Stimulated activated naive B cell treated with anti-CD40 and anti-IgM and Interleukin-4, amounts not matched to agents 10 μg/mL and 1 μg/mL and 100 μg/mL, for 72 hours (primary cell): ENCODE results near the gene FMNL3.
A peak's percentile ranks its signal among the peaks of the same experiment; 100 is the strongest.

Experiments
- ATAC-seq, 2 donors: fragments of 150-1000 bp; cut with Tn5 transposase; replicated peaks; 2 replicates each; pipeline ENCODE4 v1.10.0; 2021; ENCODE audit warnings: moderate library complexity in 1 of 2
- DNase-seq: peaks from one replicate; pipeline ENCODE4 v3.0.0; 2021
- H3K27ac Mint-ChIP-seq: one replicate; pipeline ENCODE4 v1.8.0; 2022; ENCODE audit warnings: mild to moderate bottlenecking, mixed read lengths
- H3K27me3 Mint-ChIP-seq, 2 donors: one replicate each; pipeline ENCODE4 v1.8.0; 2022; ENCODE audit warnings: mixed read lengths in 2 of 2
- H3K36me3 Mint-ChIP-seq, 2 donors: one replicate each; pipeline ENCODE4 v1.8.0; 2022; ENCODE audit warnings: mixed read lengths in 2 of 2, mild to moderate bottlenecking in 1 of 2
- H3K4me1 Mint-ChIP-seq, 2 donors: one replicate each; pipeline ENCODE4 v1.8.0; 2022; ENCODE audit warnings: mixed read lengths in 2 of 2, mild to moderate bottlenecking in 1 of 2
- H3K4me3 Mint-ChIP-seq, 2 donors: one replicate each; pipeline ENCODE4 v1.8.0; 2022; ENCODE audit warnings: mild to moderate bottlenecking in 2 of 2, mixed read lengths in 2 of 2, moderate library complexity in 1 of 2
- H3K9me3 Mint-ChIP-seq, 2 donors: one replicate each; pipeline ENCODE4 v1.8.0; 2022; ENCODE audit warnings: mixed read lengths in 2 of 2, mild to moderate bottlenecking in 1 of 2

The FMNL3 gene

GRCh38 chr12:49645146-49646039, 61.8 kb downstream of the FMNL3 start:
- DNase-seq (no peak), ATAC-seq (peak; percentile 5 to 18)
- no peaks in the 10 kb centered on the region for H3K9me3 Mint-ChIP-seq
- peaks cover 57 to 77% of the 10 kb centered on the region in 2 donors for H3K36me3 Mint-ChIP-seq
- H3K4me1 Mint-ChIP-seq, result peaks cover 31 to 64% of the 10 kb centered on the region in 2 donors
- peak overlapping the region in 1 of 2 donors; percentile 7 for H3K4me3 Mint-ChIP-seq
- peak overlapping the region; percentile 60 for H3K27ac Mint-ChIP-seq
- no peaks in the 10 kb centered on the region for H3K27me3 Mint-ChIP-seq

- H3K27ac Mint-ChIP-seq, result peak overlapping the region; percentile 60
- H3K27me3 Mint-ChIP-seq, result no peaks in the 10 kb centered on the region
- H3K36me3 Mint-ChIP-seq, result peaks cover 53 to 74% of the 10 kb centered on the region in 2 donors
- H3K4me3 Mint-ChIP-seq, result peak overlapping the region in 1 of 2 donors; percentile 2
- H3K9me3 Mint-ChIP-seq, result no peaks in the 10 kb centered on the region
- DNase-seq, result peak; percentile 63
- peaks cover 34 to 72% of the 10 kb centered on the region in 2 donors for H3K4me1 Mint-ChIP-seq
- ATAC-seq, result peak; percentile 89 to 94
Measured at GRCh38 chr12:49644620-49644994, 62.6 kb downstream of the FMNL3 start.

GRCh38 chr12:49643961-49644619, 63.1 kb downstream of the FMNL3 start:
- peak overlapping the region; percentile 82 for H3K27ac Mint-ChIP-seq
- peak overlapping the region in 1 of 2 donors; percentile 22 for H3K4me3 Mint-ChIP-seq
- H3K4me1 Mint-ChIP-seq, result peaks cover 39 to 73% of the 10 kb centered on the region in 2 donors
- no peaks in the 10 kb centered on the region for H3K27me3 Mint-ChIP-seq
- DNase-seq (no peak), ATAC-seq (peak; percentile 9 to 11)
- peaks cover 50 to 74% of the 10 kb centered on the region in 2 donors for H3K36me3 Mint-ChIP-seq
- no peaks in the 10 kb centered on the region for H3K9me3 Mint-ChIP-seq

- H3K27me3 Mint-ChIP-seq, result no peaks in the 10 kb centered on the region
- H3K4me1 Mint-ChIP-seq, result peaks cover 40 to 66% of the 10 kb centered on the region in 2 donors
- H3K4me3 Mint-ChIP-seq, result no peak overlapping the region
- peaks cover 40 to 65% of the 10 kb centered on the region in 2 donors for H3K36me3 Mint-ChIP-seq
- ATAC-seq (no peak), DNase-seq (no peak)
- peak overlapping the region; percentile 54 for H3K27ac Mint-ChIP-seq
- H3K9me3 Mint-ChIP-seq, result no peaks in the 10 kb centered on the region
Measured at GRCh38 chr12:49643135-49643534, 64.1 kb downstream of the FMNL3 start.

GRCh38 chr12:49642370-49642802, 64.8 kb downstream of the FMNL3 start:
- no peak overlapping the region for H3K4me3 Mint-ChIP-seq
- DNase-seq (no peak), ATAC-seq (no peak)
- peaks cover 37 to 62% of the 10 kb centered on the region in 2 donors for H3K36me3 Mint-ChIP-seq
- H3K27ac Mint-ChIP-seq, result peak overlapping the region; percentile 59
- H3K27me3 Mint-ChIP-seq, result no peaks in the 10 kb centered on the region
- peaks cover 40 to 65% of the 10 kb centered on the region in 2 donors for H3K4me1 Mint-ChIP-seq
- H3K9me3 Mint-ChIP-seq, result no peaks in the 10 kb centered on the region

- Mint-ChIP-seq H3K27ac (peak overlapping the region; percentile 67), H3K4me3 (no peak overlapping the region), H3K36me3 (peaks cover 34 to 58% of the 10 kb centered on the region in 2 donors), H3K4me1 (peaks cover 41 to 65% of the 10 kb centered on the region in 2 donors), H3K27me3 (no peaks in the 10 kb centered on the region), H3K9me3 (no peaks in the 10 kb centered on the region)
- ATAC-seq (no peak), DNase-seq (no peak)
Measured at GRCh38 chr12:49641748-49642369, 65.3 kb downstream of the FMNL3 start.

GRCh38 chr12:49636979-49637755, 70.0 kb downstream of the FMNL3 start:
- peak; percentile 86 to 89 for ATAC-seq

GRCh38 chr12:49636574-49636973, 70.6 kb downstream of the FMNL3 start:
- H3K36me3 Mint-ChIP-seq, result peaks cover 29 to 50% of the 10 kb centered on the region in 2 donors
- no peak for DNase-seq

More at GRCh38 chr12:49636979-49637755, 70.0 kb downstream of the FMNL3 start:
- Mint-ChIP-seq H3K36me3 (peaks cover 25 to 44% of the 10 kb centered on the region in 2 donors), H3K4me3 (no peak overlapping the region), H3K4me1 (peaks cover 30 to 45% of the 10 kb centered on the region in 2 donors), H3K27ac (peak overlapping the region; percentile 82), H3K9me3 (no peaks in the 10 kb centered on the region), H3K27me3 (no peaks in the 10 kb centered on the region)
- peak; percentile 47 for DNase-seq

GRCh38 chr12:49635656-49636055, 71.5 kb downstream of the FMNL3 start:
- DNase-seq (no peak), ATAC-seq (no peak)
- peaks cover 31 to 47% of the 10 kb centered on the region in 2 donors for H3K36me3 Mint-ChIP-seq
- no peak overlapping the region for H3K4me3 Mint-ChIP-seq
- peaks cover 28 to 42% of the 10 kb centered on the region in 2 donors for H3K4me1 Mint-ChIP-seq
- peak overlapping the region; percentile 32 for H3K27ac Mint-ChIP-seq
- no peaks in the 10 kb centered on the region for H3K27me3 Mint-ChIP-seq
- H3K9me3 Mint-ChIP-seq, result no peaks in the 10 kb centered on the region

More at GRCh38 chr12:49636574-49636973, 70.6 kb downstream of the FMNL3 start:
- H3K9me3 Mint-ChIP-seq, result no peaks in the 10 kb centered on the region
- H3K4me3 Mint-ChIP-seq, result no peak overlapping the region
- no peaks in the 10 kb centered on the region for H3K27me3 Mint-ChIP-seq
- no peak for ATAC-seq
- H3K4me1 Mint-ChIP-seq, result peaks cover 30 to 45% of the 10 kb centered on the region in 2 donors
- peak overlapping the region; percentile 1 for H3K27ac Mint-ChIP-seq

GRCh38 chr12:49635036-49635435, 72.2 kb downstream of the FMNL3 start:
- no peak for ATAC-seq
- no peaks in the 10 kb centered on the region for H3K9me3 Mint-ChIP-seq
- no peaks in the 10 kb centered on the region for H3K27me3 Mint-ChIP-seq
- peak overlapping the region in 1 of 2 donors; percentile 50 for H3K4me3 Mint-ChIP-seq
- peaks cover 23 to 36% of the 10 kb centered on the region in 2 donors for H3K4me1 Mint-ChIP-seq
- H3K36me3 Mint-ChIP-seq, result peaks cover 27 to 41% of the 10 kb centered on the region in 2 donors
- DNase-seq, result no peak
- peak overlapping the region; percentile 60 for H3K27ac Mint-ChIP-seq

- ATAC-seq (no peak), DNase-seq (no peak)
- Mint-ChIP-seq H3K4me3 (no peak overlapping the region), H3K36me3 (peaks cover 27 to 35% of the 10 kb centered on the region in 2 donors), H3K27me3 (no peaks in the 10 kb centered on the region), H3K4me1 (peaks cover 19 to 24% of the 10 kb centered on the region in 2 donors), H3K9me3 (no peaks in the 10 kb centered on the region), H3K27ac (peak overlapping the region; percentile 37)
Measured at GRCh38 chr12:49633703-49634345, 73.4 kb downstream of the FMNL3 start.

GRCh38 chr12:49632986-49633702, 74.1 kb downstream of the FMNL3 start:
- H3K4me3 Mint-ChIP-seq, result no peak overlapping the region
- peaks cover 19 to 24% of the 10 kb centered on the region in 2 donors for H3K4me1 Mint-ChIP-seq
- DNase-seq, result no peak
- no peak for ATAC-seq
- H3K27ac Mint-ChIP-seq, result peak overlapping the region; percentile 66
- H3K9me3 Mint-ChIP-seq, result no peaks in the 10 kb centered on the region
- H3K27me3 Mint-ChIP-seq, result no peaks in the 10 kb centered on the region
- H3K36me3 Mint-ChIP-seq, result peaks cover 27 to 35% of the 10 kb centered on the region in 2 donors
